A549 (cell line): ENCODE measurements around the gene MDGA2. TPM values are rescaled to one million over a fixed set of nuclear protein-coding genes. Genes with fewer than 3 reads are reported as not detected.

Experiments used
- ATAC-seq, 2 experiments: fragments of 200-7000 bp in 1 of 2; fragments of >200 bp in 1 of 2; cut with Nextera tagmentation in 1 of 2; cut with Tn5 transposase in 1 of 2; 3 replicates each; pipeline versions ENCODE4 v1.8.0 to v1.9.1; 2018 to 2020; ENCODE audit warnings: mild to moderate bottlenecking in 1 of 2, moderate library complexity in 1 of 2
- CTCF ChIA-PET: fragments of 300-600 bp; sonication (Branson Sonifier 250); formaldehyde crosslinking; extraction: SDS; loops from one replicate; lab custom pipeline; 2021; ENCODE audit warnings: antibody characterized with exemption, inconsistent platforms; lab: Yijun Ruan, JAX
- POLR2A ChIA-PET: fragments of 350-600 bp; formaldehyde crosslinking; extraction: SDS; loops from one replicate; lab custom pipeline; 2021; ENCODE audit warnings: antibody characterized with exemption, inconsistent platforms; lab: Yijun Ruan, JAX
- DNase-seq, 2 experiments: peaks; one replicate each; pipeline versions ENCODE4 v3.0.0 to v3.0.0-alpha.2; 2011 to 2016; ENCODE audit warnings: low read depth in 1 of 2, low spot score in 1 of 2
- FAIRE-seq: peaks from 2 replicates; lab custom pipeline; 2011; peaks lifted over from hg19 to GRCh38; lab: Jason Lieb, UNC
- H3K27ac ChIP-seq, 2 experiments: fragments of >200 bp; sonication (Bioruptor Twin); formaldehyde crosslinking; 3 replicates each; pipeline ENCODE4 v1.5.1; 2016 to 2017
- H3K4me1 ChIP-seq: fragments of >200 bp; sonication (Bioruptor Twin); formaldehyde crosslinking; 3 replicates; pipeline ENCODE4 v1.6.1; 2016
- H3K4me2 ChIP-seq: fragments of >200 bp; sonication (Bioruptor Twin); formaldehyde crosslinking; 3 replicates; pipeline ENCODE4 v1.6.1; 2016
- H3K4me3 ChIP-seq: fragments of >200 bp; sonication (Bioruptor Twin); formaldehyde crosslinking; 3 replicates; pipeline ENCODE4 v1.5.1; 2016
- H3K9me3 ChIP-seq: fragments of >200 bp; sonication (Bioruptor Twin); formaldehyde crosslinking; 3 replicates; pipeline ENCODE4 v1.6.1; 2016
- ATOH8 ChIP-seq: fragments of 250-450 bp; sonication (Bioruptor Pico); IDR thresholded peaks from 2 replicates; pipeline ENCODE4 v1.5.0; 2020; ENCODE audit warnings: low read depth, mild to moderate bottlenecking, moderate library complexity
- BCL3 ChIP-seq: fragments of >200 bp; sonication (Bioruptor Twin); formaldehyde crosslinking; IDR thresholded peaks from 3 replicates; pipeline ENCODE4 v1.6.1; 2016
- CEBPB ChIP-seq, 2 experiments: fragments of >200 bp in 1 of 2; sonication (Bioruptor Twin) in 1 of 2; formaldehyde crosslinking in 1 of 2; IDR thresholded peaks; 2 replicates each; pipeline ENCODE4 v1.6.1; 2012 to 2016
- FOSL2 ChIP-seq, 2 experiments: fragments of 450-650 bp in 1 of 2; fragments of >200 bp in 1 of 2; sonication (Bioruptor Twin) in 1 of 2; formaldehyde crosslinking; IDR thresholded peaks; 2 replicates each; pipeline versions ENCODE4 v1.5.0 to v1.6.1; 2016 to 2020; ENCODE audit warnings: mild to moderate bottlenecking in 1 of 2, moderate library complexity in 1 of 2
- FOXS1 ChIP-seq: fragments of 250-450 bp; sonication (Bioruptor Pico); IDR thresholded peaks from 2 replicates; pipeline ENCODE4 v1.5.0; 2020; ENCODE audit warnings: mild to moderate bottlenecking, moderate library complexity
- HES2 ChIP-seq: fragments of >200 bp; sonication (Bioruptor Twin); formaldehyde crosslinking; IDR thresholded peaks from 2 replicates; pipeline ENCODE4 v1.6.1; 2016
- HOXA7 ChIP-seq: fragments of 250-450 bp; sonication (Bioruptor Pico); IDR thresholded peaks from 2 replicates; pipeline ENCODE4 v1.5.0; 2020; ENCODE audit warnings: mild to moderate bottlenecking, moderate library complexity
- JUNB ChIP-seq: fragments of >200 bp; sonication (Bioruptor Twin); formaldehyde crosslinking; IDR thresholded peaks from 2 replicates; pipeline ENCODE4 v1.6.1; 2016
- KDM1A ChIP-seq: fragments of 200-600 bp; sonication (generic); IDR thresholded peaks from 2 replicates; pipeline ENCODE4 v1.6.1; 2016; ENCODE audit warnings: low read depth, mild to moderate bottlenecking
- MYC ChIP-seq: IDR thresholded peaks from 2 replicates; pipeline ENCODE4 v1.6.1; 2012; ENCODE audit warnings: mild to moderate bottlenecking, inconsistent platforms, low read length, improper control_type of control experiment, borderline replicate concordance
- NFE2L2 ChIP-seq: fragments of 150-350 bp; conservative IDR thresholded peaks from 2 replicates; pipeline ENCODE4 v1.6.1; 2014; ENCODE audit warnings: low read length
- NPAS2 ChIP-seq: fragments of 250-450 bp; sonication (Bioruptor Pico); IDR thresholded peaks from 2 replicates; pipeline ENCODE4 v1.8.0; 2022; ENCODE audit warnings: mild to moderate bottlenecking, moderate library complexity, borderline replicate concordance
- NR3C1 ChIP-seq: fragments of >200 bp; sonication (Bioruptor Twin); formaldehyde crosslinking; IDR thresholded peaks from 3 replicates; pipeline ENCODE4 v1.6.1; 2017
- POLR2A ChIP-seq: IDR thresholded peaks from 2 replicates; pipeline ENCODE4 v1.6.1; 2012; ENCODE audit warnings: mild to moderate bottlenecking, low read length
- POLR2AphosphoS2 ChIP-seq: conservative IDR thresholded peaks from 2 replicates; pipeline ENCODE4 v1.6.1; 2012; ENCODE audit warnings: low read length, improper control_type of control experiment, inconsistent platforms
- USF2 ChIP-seq: fragments of 450-650 bp; IDR thresholded peaks from 2 replicates; pipeline ENCODE4 v1.6.1; 2014; ENCODE audit warnings: antibody characterized with exemption
- WGBS: methylation state at CpG from one replicate; pipeline ENCODE4 v1.1.6; 2017; ENCODE audit errors: missing lambda C conversion rate; 5-methylcytosine and 5-hydroxymethylcytosine counted together
- polyA plus RNA-seq, 4 experiments: library from polyadenylated mRNA; depleted of rRNA in 3 of 4; stranded (reverse); fragments of >200 nt; fragmentation: RNase III in 1 of 4; extraction: RNeasy Plus Mini Kit Qiagen cat#74134 plus additional on column Dnase treatment in 1 of 4; gene quantifications; 2 replicates in 3 of 4; 3 replicates in 1 of 4; pipeline ENCODE4 v1.2.3, GENCODE V29; 2011 to 2017
- TF ChIP-seq, protein P1 (sequence below): fragments of 200-600 bp; sonication (generic); IDR thresholded peaks from 2 replicates; pipeline ENCODE4 v1.6.1; 2016; ENCODE audit warnings: antibody characterized with exemption, mild to moderate bottlenecking, moderate library complexity
- TF ChIP-seq, protein P2 (sequence below): IDR thresholded peaks from 2 replicates; pipeline ENCODE4 v1.6.1; 2012

Gene MDGA2
- polyA plus RNA-seq, 2 of the 4 experiments (the other 2 are of a cell fraction), result 0.08 to 0.12 TPM

GRCh38 chr14:47332106-47332505 lies 343.3 kb downstream of the MDGA2 start:
- DNase-seq, result no peak
- Histone ChIP-seq H3K4me3 (no peak overlapping the region), H3K9me3 (no peaks in the 10 kb centered on the region), H3K4me1 (no peaks in the 10 kb centered on the region), H3K4me2 (no peak overlapping the region), H3K27ac (no peak overlapping the region)
- TF ChIP-seq NFE2L2 (no peak), USF2 (no peak), KDM1A (no peak), CEBPB (IDR thresholded peaks at IDR 0.05) (no peak), FOXS1 (CRISPR knock-in tag) (no peak), HES2 (no peak), JUNB (no peak)
- TF ChIP-seq, protein P1, sequence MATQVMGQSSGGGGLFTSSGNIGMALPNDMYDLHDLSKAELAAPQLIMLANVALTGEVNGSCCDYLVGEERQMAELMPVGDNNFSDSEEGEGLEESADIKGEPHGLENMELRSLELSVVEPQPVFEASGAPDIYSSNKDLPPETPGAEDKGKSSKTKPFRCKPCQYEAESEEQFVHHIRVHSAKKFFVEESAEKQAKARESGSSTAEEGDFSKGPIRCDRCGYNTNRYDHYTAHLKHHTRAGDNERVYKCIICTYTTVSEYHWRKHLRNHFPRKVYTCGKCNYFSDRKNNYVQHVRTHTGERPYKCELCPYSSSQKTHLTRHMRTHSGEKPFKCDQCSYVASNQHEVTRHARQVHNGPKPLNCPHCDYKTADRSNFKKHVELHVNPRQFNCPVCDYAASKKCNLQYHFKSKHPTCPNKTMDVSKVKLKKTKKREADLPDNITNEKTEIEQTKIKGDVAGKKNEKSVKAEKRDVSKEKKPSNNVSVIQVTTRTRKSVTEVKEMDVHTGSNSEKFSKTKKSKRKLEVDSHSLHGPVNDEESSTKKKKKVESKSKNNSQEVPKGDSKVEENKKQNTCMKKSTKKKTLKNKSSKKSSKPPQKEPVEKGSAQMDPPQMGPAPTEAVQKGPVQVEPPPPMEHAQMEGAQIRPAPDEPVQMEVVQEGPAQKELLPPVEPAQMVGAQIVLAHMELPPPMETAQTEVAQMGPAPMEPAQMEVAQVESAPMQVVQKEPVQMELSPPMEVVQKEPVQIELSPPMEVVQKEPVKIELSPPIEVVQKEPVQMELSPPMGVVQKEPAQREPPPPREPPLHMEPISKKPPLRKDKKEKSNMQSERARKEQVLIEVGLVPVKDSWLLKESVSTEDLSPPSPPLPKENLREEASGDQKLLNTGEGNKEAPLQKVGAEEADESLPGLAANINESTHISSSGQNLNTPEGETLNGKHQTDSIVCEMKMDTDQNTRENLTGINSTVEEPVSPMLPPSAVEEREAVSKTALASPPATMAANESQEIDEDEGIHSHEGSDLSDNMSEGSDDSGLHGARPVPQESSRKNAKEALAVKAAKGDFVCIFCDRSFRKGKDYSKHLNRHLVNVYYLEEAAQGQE, result no peak
- ChIA-PET POLR2A (no interaction called here), CTCF (no interaction called here)
- no peak for ATAC-seq
- FAIRE-seq, result no peak

DNA sequence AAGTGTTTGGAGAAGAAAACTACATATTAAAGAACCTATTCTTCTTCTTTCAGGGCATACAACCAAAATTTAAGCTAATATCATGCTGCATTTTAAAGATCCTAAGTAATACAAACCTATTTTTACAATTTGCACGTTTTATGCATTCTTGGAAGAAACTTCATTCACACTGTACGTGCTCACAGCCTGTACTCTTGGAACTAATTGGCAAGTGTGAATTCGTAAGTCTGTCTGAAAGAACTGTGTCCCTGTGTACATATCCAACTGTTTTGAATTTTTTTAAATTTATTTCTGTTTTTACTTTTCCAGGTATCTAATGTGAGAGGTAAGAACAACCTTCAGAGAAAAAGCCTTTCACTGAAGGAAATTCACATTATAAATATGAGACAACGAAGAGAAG lies 347.0 kb downstream of the MDGA2 start:
- CTCF ChIA-PET, result no interaction called here
- H3K4me3 ChIP-seq, result no peak overlapping the region
- no peak overlapping the region for H3K27ac ChIP-seq
- POLR2A ChIA-PET, result no interaction called here
- TF ChIP-seq NPAS2 (CRISPR knock-in tag) (no peak), KDM1A (no peak), MYC (no peak), FOSL2 (IDR thresholded peaks at IDR 0.05) (no peak), FOSL2 (CRISPR knock-in tag; IDR thresholded peaks at IDR 0.05) (no peak), POLR2A (no peak), HES2 (no peak), NR3C1 (no peak)
- H3K4me1 ChIP-seq, result no peaks in the 10 kb centered on the region
- DNase-seq (no peak), ATAC-seq (no peak), FAIRE-seq (no peak)
- no peaks in the 10 kb centered on the region for H3K9me3 ChIP-seq
- 4% methylated on average over 4 of the region's 4 CpGs for WGBS
- H3K4me2 ChIP-seq, result no peak overlapping the region

- Histone ChIP-seq H3K4me2 (no peak overlapping the region), H3K27ac (no peak overlapping the region), H3K9me3 (no peaks in the 10 kb centered on the region), H3K4me1 (no peaks in the 10 kb centered on the region)
- DNase-seq (no peak), FAIRE-seq (no peak)
- CTCF ChIA-PET, result no interaction called here
- TF ChIP-seq CEBPB (IDR thresholded peaks at IDR 0.05), result no peak
- TF ChIP-seq MYC, result no peak
- TF ChIP-seq BCL3, result no peak
- no peak for TF ChIP-seq HOXA7 (CRISPR knock-in tag)
- TF ChIP-seq, protein P1, result no peak
- TF ChIP-seq POLR2AphosphoS2, result no peak
- no peak for TF ChIP-seq ATOH8 (CRISPR knock-in tag)
- no peak for TF ChIP-seq USF2
- no peak for TF ChIP-seq HES2
- TF ChIP-seq, protein P2, sequence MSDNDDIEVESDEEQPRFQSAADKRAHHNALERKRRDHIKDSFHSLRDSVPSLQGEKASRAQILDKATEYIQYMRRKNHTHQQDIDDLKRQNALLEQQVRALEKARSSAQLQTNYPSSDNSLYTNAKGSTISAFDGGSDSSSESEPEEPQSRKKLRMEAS, result no peak
- no peak for TF ChIP-seq KDM1A
- TF ChIP-seq, all 56 proteins: peak for 0
- WGBS, result 32% methylated on average over 3 of the region's 3 CpGs
- no peak overlapping the region for H3K4me3 ChIP-seq
- POLR2A ChIA-PET, result no interaction called here
- ATAC-seq, result no peak
These were observed 348.1 kb downstream of the MDGA2 start for GRCh38 chr14:47327336-47327735.
